Thoracic aorta (tissue), 2 donors: Measurements from ENCODE around the gene PQBP1. TPM values are rescaled to one million over a fixed set of nuclear protein-coding genes. Genes with fewer than 3 reads are reported as not detected.

Source experiments
- ATAC-seq: fragments of 150-250 bp; one replicate; pipeline ENCODE4 v1.8.0; 2017; ENCODE audit warnings: low read depth; ENCODE audit not compliant: insufficient number of reproducible peaks, low FRiP score
- DNase-seq: peaks from one replicate; pipeline ENCODE4 v3.0.0-alpha.2; 2020; ENCODE audit warnings: low spot score
- H3K27ac ChIP-seq, 2 donors: fragments of 200-600 bp; sonication (generic); 1 replicate in 1 of 2; 2 replicates in 1 of 2; pipeline ENCODE4 v1.5.1; 2016; ENCODE audit warnings: mild to moderate bottlenecking in 2 of 2, moderate library complexity in 2 of 2
- H3K27me3 ChIP-seq: fragments of 200-600 bp; sonication (generic); replicated peaks from 2 replicates; pipeline ENCODE4 v1.6.0; 2016; ENCODE audit warnings: mild to moderate bottlenecking; ENCODE audit not compliant: insufficient read depth
- H3K36me3 ChIP-seq: fragments of 200-600 bp; sonication (generic); one replicate; pipeline ENCODE4 v1.5.1; 2016
- H3K4me1 ChIP-seq, 2 donors: fragments of 200-600 bp; sonication (generic); 1 replicate in 1 of 2; 2 replicates in 1 of 2; pipeline versions ENCODE4 v1.5.1 to v1.6.0; 2016; ENCODE audit warnings: low read depth in 2 of 2, mild to moderate bottlenecking in 1 of 2; ENCODE audit not compliant: control insufficient read depth in 1 of 2
- H3K4me3 ChIP-seq: fragments of 200-600 bp; sonication (generic); 2 replicates; pipeline ENCODE4 v1.5.1; 2016; ENCODE audit warnings: mild to moderate bottlenecking
- H3K9me3 ChIP-seq: fragments of 200-600 bp; sonication (generic); 2 replicates; pipeline ENCODE4 v1.5.1; 2016
- CTCF ChIP-seq: fragments of 200-600 bp; sonication (generic); IDR thresholded peaks from one replicate; pipeline ENCODE4 v1.5.1; 2019; ENCODE audit warnings: antibody characterized with exemption
- total RNA-seq, 2 donors: library from RNA; depleted of rRNA; stranded (reverse); fragments of >200 nt; gene quantifications; one replicate each; pipeline versions ENCODE4 v1.1.0 to v1.2.3, GENCODE V29; 2016

Gene PQBP1
- total RNA-seq, 2 donors from 2014 or later = 37.5 to 60.2 TPM

- ATAC-seq = peak; percentile 92
Measured at GRCh38 chrX:48891402-48892288, 6.1 kb upstream of the PQBP1 start.

GRCh38 chrX:48892896-48893295 lies 4.8 kb upstream of the PQBP1 start:
- ATAC-seq (no peak), DNase-seq (no peak)
- no peak overlapping the region for H3K27ac ChIP-seq
- H3K36me3 ChIP-seq = no peaks in the 10 kb centered on the region
- H3K9me3 ChIP-seq = no peaks in the 10 kb centered on the region
- H3K4me3 ChIP-seq = no peak overlapping the region
- no peaks in the 10 kb centered on the region for H3K27me3 ChIP-seq
- peaks cover 0 to 10% of the 10 kb centered on the region in 2 donors for H3K4me1 ChIP-seq
- no peak for TF ChIP-seq CTCF

More at GRCh38 chrX:48891402-48892288, 6.1 kb upstream of the PQBP1 start:
- peaks cover 0 to 10% of the 10 kb centered on the region in 2 donors for H3K4me1 ChIP-seq
- no peaks in the 10 kb centered on the region for H3K9me3 ChIP-seq
- H3K27ac ChIP-seq = peak overlapping the region; percentile 56 to 73
- H3K4me3 ChIP-seq = peak overlapping the region; percentile 85
- H3K36me3 ChIP-seq = no peaks in the 10 kb centered on the region
- TF ChIP-seq CTCF = peak; percentile 28
- DNase-seq = peak; percentile 40
- H3K27me3 ChIP-seq = no peaks in the 10 kb centered on the region

- no peak overlapping the region for H3K27ac ChIP-seq
- no peak for ATAC-seq
- no peaks in the 10 kb centered on the region for H3K27me3 ChIP-seq
- H3K9me3 ChIP-seq = no peaks in the 10 kb centered on the region
- H3K4me3 ChIP-seq = no peak overlapping the region
- no peaks in the 10 kb centered on the region for H3K36me3 ChIP-seq
- TF ChIP-seq CTCF = no peak
- no peak for DNase-seq
- H3K4me1 ChIP-seq = peaks cover 0 to 10% of the 10 kb centered on the region in 2 donors
Measured at GRCh38 chrX:48893556-48894348, 4.0 kb upstream of the PQBP1 start.

GRCh38 chrX:48894891-48895290 lies 2.8 kb upstream of the PQBP1 start:
- Histone ChIP-seq H3K27ac (no peak overlapping the region), H3K36me3 (no peaks in the 10 kb centered on the region), H3K27me3 (no peaks in the 10 kb centered on the region), H3K4me3 (no peak overlapping the region), H3K4me1 (peaks cover 0 to 10% of the 10 kb centered on the region in 2 donors), H3K9me3 (no peaks in the 10 kb centered on the region)
- ATAC-seq (no peak), DNase-seq (no peak)
- TF ChIP-seq CTCF = no peak

- DNase-seq (no peak), ATAC-seq (no peak)
- Histone ChIP-seq H3K4me1 (peaks cover 0 to 10% of the 10 kb centered on the region in 2 donors), H3K4me3 (peak overlapping the region; percentile 89), H3K9me3 (no peaks in the 10 kb centered on the region), H3K36me3 (peaks cover under 1% of the 10 kb centered on the region), H3K27ac (peak overlapping the region; percentile 94 to 97), H3K27me3 (no peaks in the 10 kb centered on the region)
- no peak for TF ChIP-seq CTCF
Measured at GRCh38 chrX:48896611-48897011, 1.1 kb upstream of the PQBP1 start.
